HepG2 (cell line): ENCODE results near the gene TRIM66. TPM values are rescaled to one million over a fixed set of nuclear protein-coding genes. Genes with fewer than 3 reads are reported as not detected.

ENCODE experiments used
- HNRNPK ChIP-seq: fragments of 200-400 bp; formaldehyde crosslinking; IDR thresholded peaks from 2 replicates; pipeline ENCODE4 v1.6.1; 2018; ENCODE audit warnings: low read length, low read depth, moderate library complexity, mild to moderate bottlenecking; ENCODE audit not compliant: poor library complexity, severe bottlenecking
- KDM3A ChIP-seq: IDR thresholded peaks from 2 replicates; pipeline ENCODE4 v1.6.1; 2018; ENCODE audit warnings: low read depth, missing compliant biosample characterization
- PTBP1 ChIP-seq: fragments of 200-400 bp; formaldehyde crosslinking; IDR thresholded peaks from 2 replicates; pipeline ENCODE4 v1.6.1; 2018; ENCODE audit warnings: low read length, low read depth; ENCODE audit not compliant: poor library complexity, severe bottlenecking
- TARDBP ChIP-seq: sonication (generic); formaldehyde crosslinking; IDR thresholded peaks from 2 replicates; pipeline ENCODE4 v1.8.0; 2022; ENCODE audit warnings: mild to moderate bottlenecking, missing genetic modification reagents
- TRIM24 ChIP-seq: sonication (generic); formaldehyde crosslinking; IDR thresholded peaks from 2 replicates; pipeline ENCODE4 v1.8.0; 2022; ENCODE audit warnings: mild to moderate bottlenecking, missing genetic modification reagents
- ZMAT3 ChIP-seq: sonication (generic); formaldehyde crosslinking; conservative IDR thresholded peaks from 2 replicates; pipeline ENCODE4 v1.7.0; 2021; ENCODE audit warnings: missing genetic modification reagents
- ZNF263 ChIP-seq: sonication (generic); formaldehyde crosslinking; IDR thresholded peaks from 2 replicates; pipeline ENCODE4 v1.4.0; 2020; ENCODE audit warnings: missing genetic modification reagents
- ZNF775 ChIP-seq: sonication (generic); formaldehyde crosslinking; IDR thresholded peaks from 2 replicates; pipeline ENCODE4 v1.4.0; 2020; ENCODE audit warnings: missing genetic modification reagents, mild to moderate bottlenecking, moderate library complexity, borderline replicate concordance
- polyA plus RNA-seq, 8 experiments: library from polyadenylated mRNA; depleted of rRNA in 3 of 8; stranded (reverse) in 7 of 8; unstranded in 1 of 8; fragments of >200 nt; fragmentation: Illumina TruSeq in 4 of 8; extraction: Trizol in 4 of 8; gene quantifications; 2 replicates each; pipeline versions ENCODE4 v1.2.1 to v1.2.3, GENCODE V29; 2011 to 2016; ENCODE audit warnings: low read depth in 4 of 8, missing spikeins in 1 of 8, mixed read lengths in 1 of 8; ENCODE audit not compliant: insufficient read depth in 1 of 8
- total RNA-seq, 5 experiments: library from RNA; depleted of rRNA; stranded (reverse); fragments of >200 nt; fragmentation: Illumina TruSeq; extraction: Trizol; gene quantifications; 2 replicates each; pipeline ENCODE4 v1.2.3, GENCODE V29; 2016; ENCODE audit warnings: low read depth in 1 of 5
- TF ChIP-seq, protein P1 (sequence below): sonication (generic); formaldehyde crosslinking; IDR thresholded peaks from 2 replicates; pipeline ENCODE4 v1.4.0; 2020; ENCODE audit warnings: low read depth, missing genetic modification reagents
- TF ChIP-seq, protein P2 (sequence below): conservative IDR thresholded peaks from 2 replicates; pipeline ENCODE4 v1.6.1; 2018; ENCODE audit warnings: missing genetic modification reagents
- TF ChIP-seq, protein P3 (sequence below): sonication (generic); formaldehyde crosslinking; IDR thresholded peaks from 2 replicates; pipeline ENCODE4 v1.8.0; 2022; ENCODE audit warnings: mild to moderate bottlenecking, missing genetic modification reagents; ENCODE audit not compliant: insufficient replicate concordance
- TF ChIP-seq, protein P4 (sequence below), 2 experiments: sonication (generic) in 1 of 2; formaldehyde crosslinking in 1 of 2; IDR thresholded peaks; 2 replicates each; pipeline versions ENCODE4 v1.6.1 to v1.9.0; 2014 to 2022; ENCODE audit warnings: antibody characterized with exemption in 1 of 2, borderline replicate concordance in 1 of 2, inconsistent platforms in 1 of 2, low read depth in 1 of 2, missing genetic modification reagents in 1 of 2

Gene TRIM66
- total and polyA plus RNA-seq, 2 of the 13 experiments (the other 11 are each of a cell fraction or from before 2014, with no cell fraction given): 4.9 to 6.1 TPM

DNA sequence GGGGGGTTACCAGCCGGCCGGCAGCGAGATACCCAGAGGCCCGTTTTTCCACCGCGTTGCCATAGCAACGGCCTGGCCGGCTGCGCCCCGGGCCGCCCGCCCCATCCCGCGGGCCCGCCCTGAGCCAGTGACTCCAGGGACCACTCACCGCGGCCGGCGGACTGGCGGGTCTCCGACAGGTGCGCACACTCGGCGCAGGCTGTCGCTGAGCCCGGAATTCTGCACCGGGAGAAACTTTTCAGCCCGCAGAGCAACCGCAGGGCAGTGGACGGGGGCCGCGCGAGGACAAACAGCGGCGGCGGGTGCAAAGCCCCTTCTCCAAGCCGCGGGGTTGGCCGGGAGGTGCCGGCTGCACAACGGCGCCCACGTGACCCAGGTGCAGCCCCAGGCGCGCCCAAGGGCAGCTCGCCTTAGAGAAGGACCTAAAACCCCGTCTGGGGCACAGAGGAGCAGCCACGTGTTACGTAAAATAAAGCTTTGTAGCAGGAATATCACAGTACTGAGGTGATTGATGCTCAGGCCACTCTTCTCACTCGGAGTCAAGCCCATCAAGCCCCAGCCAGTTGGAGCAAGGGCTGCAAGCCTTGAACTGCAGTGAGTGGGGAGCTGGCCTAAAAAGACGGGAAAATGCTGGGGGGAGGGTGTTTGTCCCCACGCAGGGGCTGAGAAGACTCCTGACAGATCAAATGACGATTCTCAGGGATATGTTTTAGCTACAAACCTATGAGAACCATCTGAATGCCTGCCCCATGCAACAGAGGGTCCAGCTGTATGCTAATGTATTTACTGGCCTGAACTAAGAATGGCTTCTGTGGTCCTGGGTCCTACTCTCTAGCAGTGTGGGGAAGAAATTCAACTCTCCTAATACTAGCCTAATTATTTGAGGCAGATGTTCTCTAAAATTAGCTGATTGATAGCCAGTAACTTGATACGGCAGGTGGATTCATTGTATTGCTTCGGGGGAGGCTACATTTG lies 88.2 kb downstream of the TRIM66 start, which contains the start of gene STK33 (continued):
- no peak for TF ChIP-seq HNRNPK
- no peak for TF ChIP-seq ZNF263 (CRISPR knock-in tag)
- TF ChIP-seq, protein P1, sequence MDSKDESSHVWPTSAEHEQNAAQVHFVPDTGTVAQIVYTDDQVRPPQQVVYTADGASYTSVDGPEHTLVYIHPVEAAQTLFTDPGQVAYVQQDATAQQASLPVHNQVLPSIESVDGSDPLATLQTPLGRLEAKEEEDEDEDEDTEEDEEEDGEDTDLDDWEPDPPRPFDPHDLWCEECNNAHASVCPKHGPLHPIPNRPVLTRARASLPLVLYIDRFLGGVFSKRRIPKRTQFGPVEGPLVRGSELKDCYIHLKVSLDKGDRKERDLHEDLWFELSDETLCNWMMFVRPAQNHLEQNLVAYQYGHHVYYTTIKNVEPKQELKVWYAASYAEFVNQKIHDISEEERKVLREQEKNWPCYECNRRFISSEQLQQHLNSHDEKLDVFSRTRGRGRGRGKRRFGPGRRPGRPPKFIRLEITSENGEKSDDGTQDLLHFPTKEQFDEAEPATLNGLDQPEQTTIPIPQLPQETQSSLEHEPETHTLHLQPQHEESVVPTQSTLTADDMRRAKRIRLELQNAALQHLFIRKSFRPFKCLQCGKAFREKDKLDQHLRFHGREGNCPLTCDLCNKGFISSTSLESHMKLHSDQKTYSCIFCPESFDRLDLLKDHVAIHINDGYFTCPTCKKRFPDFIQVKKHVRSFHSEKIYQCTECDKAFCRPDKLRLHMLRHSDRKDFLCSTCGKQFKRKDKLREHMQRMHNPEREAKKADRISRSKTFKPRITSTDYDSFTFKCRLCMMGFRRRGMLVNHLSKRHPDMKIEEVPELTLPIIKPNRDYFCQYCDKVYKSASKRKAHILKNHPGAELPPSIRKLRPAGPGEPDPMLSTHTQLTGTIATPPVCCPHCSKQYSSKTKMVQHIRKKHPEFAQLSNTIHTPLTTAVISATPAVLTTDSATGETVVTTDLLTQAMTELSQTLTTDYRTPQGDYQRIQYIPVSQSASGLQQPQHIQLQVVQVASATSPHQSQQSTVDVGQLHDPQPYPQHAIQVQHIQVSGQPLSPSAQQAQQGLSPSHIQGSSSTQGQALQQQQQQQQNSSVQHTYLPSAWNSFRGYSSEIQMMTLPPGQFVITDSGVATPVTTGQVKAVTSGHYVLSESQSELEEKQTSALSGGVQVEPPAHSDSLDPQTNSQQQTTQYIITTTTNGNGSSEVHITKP (CRISPR knock-in tag): peak; percentile 50; the same call in 1 of the 2 replicates
- TF ChIP-seq KDM3A (CRISPR knock-in tag): 0 out of 2 replicates have a peak, but pooled peaks have one; percentile 79
- TF ChIP-seq PTBP1: no peak
- TF ChIP-seq, protein P2, sequence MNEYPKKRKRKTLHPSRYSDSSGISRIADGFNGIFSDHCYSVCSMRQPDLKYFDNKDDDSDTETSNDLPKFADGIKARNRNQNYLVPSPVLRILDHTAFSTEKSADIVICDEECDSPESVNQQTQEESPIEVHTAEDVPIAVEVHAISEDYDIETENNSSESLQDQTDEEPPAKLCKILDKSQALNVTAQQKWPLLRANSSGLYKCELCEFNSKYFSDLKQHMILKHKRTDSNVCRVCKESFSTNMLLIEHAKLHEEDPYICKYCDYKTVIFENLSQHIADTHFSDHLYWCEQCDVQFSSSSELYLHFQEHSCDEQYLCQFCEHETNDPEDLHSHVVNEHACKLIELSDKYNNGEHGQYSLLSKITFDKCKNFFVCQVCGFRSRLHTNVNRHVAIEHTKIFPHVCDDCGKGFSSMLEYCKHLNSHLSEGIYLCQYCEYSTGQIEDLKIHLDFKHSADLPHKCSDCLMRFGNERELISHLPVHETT (CRISPR knock-in tag): no peak; the same call in 1 of the 2 replicates
- no peak for TF ChIP-seq ZNF775
- TF ChIP-seq, protein P3, sequence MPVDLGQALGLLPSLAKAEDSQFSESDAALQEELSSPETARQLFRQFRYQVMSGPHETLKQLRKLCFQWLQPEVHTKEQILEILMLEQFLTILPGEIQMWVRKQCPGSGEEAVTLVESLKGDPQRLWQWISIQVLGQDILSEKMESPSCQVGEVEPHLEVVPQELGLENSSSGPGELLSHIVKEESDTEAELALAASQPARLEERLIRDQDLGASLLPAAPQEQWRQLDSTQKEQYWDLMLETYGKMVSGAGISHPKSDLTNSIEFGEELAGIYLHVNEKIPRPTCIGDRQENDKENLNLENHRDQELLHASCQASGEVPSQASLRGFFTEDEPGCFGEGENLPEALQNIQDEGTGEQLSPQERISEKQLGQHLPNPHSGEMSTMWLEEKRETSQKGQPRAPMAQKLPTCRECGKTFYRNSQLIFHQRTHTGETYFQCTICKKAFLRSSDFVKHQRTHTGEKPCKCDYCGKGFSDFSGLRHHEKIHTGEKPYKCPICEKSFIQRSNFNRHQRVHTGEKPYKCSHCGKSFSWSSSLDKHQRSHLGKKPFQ: no peak
- TF ChIP-seq, protein P4, sequence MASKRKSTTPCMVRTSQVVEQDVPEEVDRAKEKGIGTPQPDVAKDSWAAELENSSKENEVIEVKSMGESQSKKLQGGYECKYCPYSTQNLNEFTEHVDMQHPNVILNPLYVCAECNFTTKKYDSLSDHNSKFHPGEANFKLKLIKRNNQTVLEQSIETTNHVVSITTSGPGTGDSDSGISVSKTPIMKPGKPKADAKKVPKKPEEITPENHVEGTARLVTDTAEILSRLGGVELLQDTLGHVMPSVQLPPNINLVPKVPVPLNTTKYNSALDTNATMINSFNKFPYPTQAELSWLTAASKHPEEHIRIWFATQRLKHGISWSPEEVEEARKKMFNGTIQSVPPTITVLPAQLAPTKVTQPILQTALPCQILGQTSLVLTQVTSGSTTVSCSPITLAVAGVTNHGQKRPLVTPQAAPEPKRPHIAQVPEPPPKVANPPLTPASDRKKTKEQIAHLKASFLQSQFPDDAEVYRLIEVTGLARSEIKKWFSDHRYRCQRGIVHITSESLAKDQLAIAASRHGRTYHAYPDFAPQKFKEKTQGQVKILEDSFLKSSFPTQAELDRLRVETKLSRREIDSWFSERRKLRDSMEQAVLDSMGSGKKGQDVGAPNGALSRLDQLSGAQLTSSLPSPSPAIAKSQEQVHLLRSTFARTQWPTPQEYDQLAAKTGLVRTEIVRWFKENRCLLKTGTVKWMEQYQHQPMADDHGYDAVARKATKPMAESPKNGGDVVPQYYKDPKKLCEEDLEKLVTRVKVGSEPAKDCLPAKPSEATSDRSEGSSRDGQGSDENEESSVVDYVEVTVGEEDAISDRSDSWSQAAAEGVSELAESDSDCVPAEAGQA (IDR thresholded peaks at IDR 0.05; ENCODE audit: low read depth): no peak
- TF ChIP-seq, protein P4 (CRISPR knock-in tag; IDR thresholded peaks at IDR 0.05; ENCODE audit: borderline replicate concordance): no peak
- TF ChIP-seq ZMAT3 (CRISPR knock-in tag): 0 out of 2 replicates have a peak, but pooled peaks have one; percentile 24
- TF ChIP-seq TRIM24: no peak
- no peak for TF ChIP-seq TARDBP (CRISPR knock-in tag)
